HG02981 (cell line): ENCODE results near the gene UBQLN3.

Source experiments
- ATAC-seq: cut with Tn5 transposase; IDR thresholded peaks from one replicate; pipeline ENCODE4 v1.9.1; 2021; ENCODE audit warnings: mild to moderate bottlenecking, moderate library complexity; ENCODE audit not compliant: unreplicated experiment

The UBQLN3 gene

DNA sequence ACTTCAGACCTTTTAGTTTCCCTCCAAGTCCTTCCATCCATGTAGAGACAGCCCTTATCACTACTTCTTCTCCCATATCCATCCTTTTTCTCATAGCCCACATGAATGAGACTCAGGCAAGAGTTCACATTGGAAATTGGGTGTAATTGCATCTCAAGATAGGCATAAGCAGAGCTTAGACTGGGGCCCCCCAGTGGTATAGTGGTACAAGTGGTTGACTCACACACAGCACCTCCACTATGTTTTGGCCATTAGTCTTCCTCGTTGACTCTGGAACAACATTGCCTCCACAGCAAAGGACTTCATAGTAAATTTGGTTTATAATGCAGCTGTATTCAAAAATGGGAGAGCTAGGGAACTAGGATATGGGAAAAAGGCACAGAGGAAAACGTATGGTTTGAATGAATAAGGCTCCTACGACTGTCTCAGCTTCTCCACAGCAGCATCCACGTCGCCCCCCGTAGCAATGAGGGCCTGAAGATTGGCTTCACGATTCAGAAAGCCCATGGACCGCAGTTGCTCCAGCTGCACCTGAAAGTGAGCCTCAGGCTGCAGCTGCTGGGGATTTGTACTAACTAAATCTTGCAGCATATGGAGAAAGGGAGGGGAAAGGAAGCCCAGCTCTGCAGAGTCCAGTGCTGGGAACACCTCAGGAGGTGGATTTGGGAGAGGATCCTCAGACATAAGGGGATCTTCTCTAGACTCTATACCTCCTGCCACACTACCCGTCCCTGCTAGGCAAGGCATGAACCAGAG, 2.4 kb downstream of the UBQLN3 start:
- ATAC-seq = no peak

- ATAC-seq = no peak
These were observed 4.3 kb downstream of the UBQLN3 start for GRCh38 chr11:5505363-5506048.

DNA sequence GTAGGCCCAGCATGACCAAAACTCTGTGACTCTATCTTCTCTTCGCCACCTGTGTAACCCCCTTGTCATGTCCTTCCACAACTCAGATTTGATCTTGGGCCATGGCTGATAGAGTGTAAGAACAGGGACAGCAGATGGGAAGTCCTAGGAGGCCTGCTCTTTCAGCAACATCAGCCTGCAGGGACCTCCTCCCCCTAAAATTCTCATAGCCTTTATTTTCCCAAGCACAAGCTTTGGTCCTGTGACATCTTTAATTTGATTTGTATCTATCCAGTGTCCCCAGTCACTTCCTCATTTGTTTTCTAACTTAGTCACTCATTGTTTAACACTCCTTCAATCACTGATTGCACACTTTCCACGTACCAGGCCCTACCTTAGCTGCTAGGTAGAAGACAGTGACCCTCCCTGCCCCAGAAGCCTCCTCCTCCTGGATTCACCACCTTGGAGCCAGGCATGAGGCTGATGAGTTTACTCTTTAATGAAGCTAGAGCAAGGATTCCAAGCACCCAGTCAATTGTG, 5.3 kb downstream of the UBQLN3 start:
- no peak for ATAC-seq

DNA sequence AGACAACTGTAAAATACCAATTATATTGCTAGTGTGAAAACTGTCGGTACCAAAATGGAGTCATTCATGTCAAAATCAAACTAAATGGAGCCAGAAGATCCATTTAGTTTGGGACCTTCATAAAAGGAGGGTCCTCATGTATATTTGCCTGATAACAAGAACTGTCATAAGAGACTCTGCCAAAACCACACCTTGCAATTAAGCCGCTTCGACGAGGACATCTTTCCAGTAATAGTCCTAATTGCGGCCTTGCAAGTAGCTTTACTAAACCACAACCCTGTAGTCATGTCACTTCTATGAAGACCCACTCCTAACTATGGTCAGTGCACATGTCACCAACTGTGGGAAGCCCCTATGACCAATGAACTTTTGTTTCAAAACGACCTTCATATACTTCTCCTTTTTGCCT, 9.4 kb downstream of the UBQLN3 start:
- no peak for ATAC-seq

DNA sequence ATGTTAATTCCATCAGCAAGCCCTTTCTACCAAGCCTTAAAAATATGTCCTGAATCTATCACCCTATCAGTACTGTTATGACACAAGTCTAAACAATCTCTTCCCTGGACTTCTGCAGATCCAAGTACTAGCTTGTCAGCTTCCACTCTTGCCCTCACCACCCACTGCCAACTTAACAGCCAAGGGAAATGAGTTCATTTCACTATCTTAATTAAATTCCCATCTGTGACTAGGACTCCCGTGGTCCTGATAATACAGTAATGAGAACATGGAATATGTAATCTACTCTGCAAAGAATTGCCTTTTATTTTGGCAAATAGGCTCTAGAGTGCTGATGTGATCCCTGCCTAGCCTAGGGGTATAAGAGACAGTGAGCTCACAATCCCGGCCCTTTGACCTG, 10.1 kb downstream of the UBQLN3 start:
- ATAC-seq = no peak

GRCh38 chr11:5489576-5490357, 20.0 kb downstream of the UBQLN3 start:
- ATAC-seq = no peak

DNA sequence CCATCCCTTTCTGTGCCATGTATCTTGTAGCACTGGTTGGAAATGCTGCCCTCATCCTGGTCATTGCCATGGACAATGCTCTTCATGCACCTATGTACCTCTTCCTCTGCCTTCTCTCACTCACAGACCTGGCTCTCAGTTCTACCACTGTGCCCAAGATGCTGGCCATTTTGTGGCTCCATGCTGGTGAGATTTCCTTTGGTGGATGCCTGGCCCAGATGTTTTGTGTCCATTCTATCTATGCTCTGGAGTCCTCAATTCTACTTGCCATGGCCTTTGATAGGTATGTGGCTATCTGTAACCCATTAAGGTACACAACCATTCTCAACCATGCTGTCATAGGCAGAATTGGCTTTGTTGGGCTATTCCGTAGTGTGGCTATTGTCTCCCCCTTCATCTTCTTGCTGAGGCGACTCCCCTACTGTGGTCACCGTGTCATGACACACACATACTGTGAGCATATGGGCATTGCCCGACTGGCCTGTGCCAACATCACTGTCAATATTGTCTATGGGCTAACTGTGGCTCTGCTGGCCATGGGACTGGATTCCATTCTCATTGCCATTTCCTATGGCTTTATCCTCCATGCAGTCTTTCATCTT, 20.9 kb downstream of the UBQLN3 start:
- no peak for ATAC-seq

- no peak for ATAC-seq
These were observed 21.4 kb downstream of the UBQLN3 start, which contains the start of gene OR52D1 for GRCh38 chr11:5488385-5488784. Gene OR52D1 (plus strand): TSS chr11:5488685. CDS start chr11:5488707, 22 bp downstream.

DNA sequence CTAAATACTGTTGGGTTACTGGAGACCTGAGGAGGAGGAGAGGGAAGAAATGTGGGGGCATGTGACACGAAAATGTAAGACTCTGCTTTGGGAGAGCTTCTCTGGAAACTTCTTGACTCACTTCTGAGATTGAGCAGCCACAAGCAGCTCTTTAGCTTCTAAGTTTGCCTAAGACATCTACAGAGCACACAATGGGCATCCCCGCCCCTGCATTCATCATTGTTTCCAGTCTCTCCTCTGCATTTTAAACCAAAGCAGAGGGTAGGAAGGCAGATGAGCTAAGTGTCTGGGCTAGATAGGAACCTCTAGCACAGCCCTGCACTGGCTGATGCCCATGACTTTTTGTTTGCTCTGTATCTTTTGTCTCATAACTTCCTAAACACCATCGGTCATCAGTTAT, 23.3 kb downstream of the UBQLN3 start:
- ATAC-seq = no peak

DNA sequence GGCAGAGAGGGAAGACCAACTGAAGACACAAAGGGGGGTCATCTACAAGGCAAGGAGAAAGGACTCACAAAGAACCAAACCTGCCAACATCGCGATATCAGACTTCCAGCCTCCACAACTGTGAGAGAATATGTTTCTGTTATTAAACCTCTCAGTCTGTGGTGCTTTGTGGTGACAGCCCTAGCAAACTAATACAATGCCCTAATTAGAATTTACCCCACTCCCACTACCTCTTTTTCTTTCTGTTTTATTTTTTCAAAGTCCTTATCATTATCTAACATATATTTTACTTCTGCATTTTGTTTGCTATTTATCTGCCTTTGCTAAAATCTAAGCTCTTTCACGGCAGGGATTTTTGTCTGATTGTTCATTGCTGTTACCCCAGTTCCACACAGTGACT, 23.8 kb downstream of the UBQLN3 start:
- no peak for ATAC-seq

DNA sequence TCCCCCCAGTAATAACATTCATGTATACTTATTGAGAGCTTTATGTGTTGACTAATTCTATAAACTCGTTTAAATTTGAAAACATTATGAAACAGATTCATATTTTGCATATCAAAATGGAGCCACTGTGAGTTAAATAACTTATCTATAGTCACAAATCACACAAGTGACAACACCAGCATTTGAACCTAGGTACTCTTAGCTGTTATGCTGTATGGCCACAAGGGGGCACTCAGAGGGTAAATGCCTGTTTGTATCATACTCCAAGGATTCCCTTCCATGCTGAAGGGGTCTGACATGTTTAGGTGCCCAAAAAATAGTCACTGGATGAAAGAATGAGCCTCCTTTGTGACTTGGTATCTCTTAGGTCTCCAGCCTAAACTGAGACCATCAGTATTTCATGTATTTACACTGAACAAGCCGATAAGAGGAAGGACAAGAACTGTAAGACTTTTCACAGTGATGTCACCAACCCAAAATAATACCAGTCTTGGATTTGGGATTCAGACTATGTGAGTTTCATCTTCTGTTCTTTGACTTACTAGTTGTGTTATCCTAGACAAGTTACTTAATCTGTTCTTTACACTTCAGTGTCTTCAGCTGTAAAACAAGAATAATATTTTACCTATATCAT, 33.5 kb downstream of the UBQLN3 start:
- peak; percentile 91 for ATAC-seq

DNA sequence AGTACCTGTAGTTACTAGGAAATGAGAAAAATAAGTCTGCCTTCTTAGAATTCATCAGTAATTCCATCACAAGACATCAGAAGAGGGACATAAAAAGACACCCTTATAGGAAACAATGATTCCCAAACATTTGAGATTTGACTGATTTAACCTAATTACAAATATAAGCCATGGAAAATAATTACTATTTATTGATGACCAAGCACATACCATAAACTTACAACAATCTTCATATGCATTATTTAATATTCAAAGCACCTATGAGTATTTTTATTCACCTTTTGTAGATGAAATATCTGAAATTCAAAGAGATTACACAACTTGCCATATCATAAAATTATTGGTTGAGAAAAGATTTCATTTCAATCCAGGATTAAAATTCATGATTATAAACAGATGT, 35.8 kb downstream of the UBQLN3 start:
- no peak for ATAC-seq

DNA sequence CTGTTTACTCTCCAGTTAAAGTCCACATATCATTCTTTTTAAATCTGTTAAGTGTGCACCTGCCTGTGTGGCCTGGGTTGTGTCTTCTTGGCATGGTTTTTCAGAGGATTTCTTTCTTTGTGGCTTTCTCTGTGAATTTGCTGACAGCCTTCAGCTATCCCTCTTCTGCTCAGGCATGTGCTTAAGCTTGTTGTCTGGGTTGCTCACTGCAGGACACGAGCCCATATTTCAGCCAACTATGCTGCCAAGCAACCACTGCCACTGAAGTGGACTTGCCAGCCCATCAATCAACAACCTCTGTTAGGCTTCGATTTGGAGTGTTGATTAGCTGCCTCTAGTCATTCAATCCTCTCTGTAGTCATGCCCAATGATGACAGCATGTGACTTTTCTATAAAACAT, 42.2 kb downstream of the UBQLN3 start:
- ATAC-seq = no peak

GRCh38 chr11:5460983-5461621, 48.7 kb downstream of the UBQLN3 start:
- no peak for ATAC-seq
